Uterus (tissue), 4 donors: Measurements from ENCODE around the gene NUFIP1. TPM values are rescaled to one million over a fixed set of nuclear protein-coding genes. Genes with fewer than 3 reads are reported as not detected.

ENCODE experiments used
- DNase-seq, 2 donors: peaks; one replicate each; pipeline ENCODE4 v3.0.0-alpha.2; 2019 to 2020
- H3K27ac ChIP-seq, 2 donors: fragments of 200-600 bp; sonication (generic); 1 replicate in 1 of 2; 2 replicates in 1 of 2; pipeline ENCODE4 v1.5.1; 2016 to 2018
- H3K27me3 ChIP-seq, 2 donors: fragments of 200-600 bp; sonication (generic); one replicate each; pipeline ENCODE4 v1.5.1; 2018 to 2019; ENCODE audit warnings: control low read depth in 1 of 2
- H3K36me3 ChIP-seq, 2 donors: fragments of 200-600 bp; sonication (generic); one replicate each; pipeline ENCODE4 v1.5.1; 2019; ENCODE audit warnings: control low read depth in 1 of 2
- H3K4me1 ChIP-seq, 2 donors: fragments of 200-600 bp; sonication (generic); one replicate each; pipeline ENCODE4 v1.5.1; 2018 to 2019; ENCODE audit warnings: control low read depth in 1 of 2
- H3K4me3 ChIP-seq, 2 donors: fragments of 200-600 bp; sonication (generic); 1 replicate in 1 of 2; 2 replicates in 1 of 2; pipeline ENCODE4 v1.5.1; 2018 to 2019; ENCODE audit warnings: mild to moderate bottlenecking in 1 of 2
- H3K9me3 ChIP-seq, 2 donors: fragments of 200-600 bp; sonication (generic); one replicate each; pipeline ENCODE4 v1.5.1; 2019; ENCODE audit warnings: control low read depth in 1 of 2
- POLR2A ChIP-seq, 2 donors: fragments of 450-650 bp; IDR thresholded peaks; one replicate each; pipeline ENCODE4 v1.6.1; 2016; ENCODE audit warnings: antibody characterized with exemption in 2 of 2, mild to moderate bottlenecking in 1 of 2, moderate library complexity in 1 of 2
- intact Hi-C: fragments of 100-400 bp; cut with DNase I; formaldehyde crosslinking; loops from one replicate; pipeline ENCODE4 v1.15.1; 2023; ENCODE audit warnings: low total_unique reads
- small RNA-seq: library from RNA; depleted of rRNA; stranded (forward); fragments of <200 nt; gene quantifications from one replicate; pipeline ENCODE3, GENCODE V24; 2016
- total RNA-seq, 4 donors: library from RNA; depleted of rRNA in 3 of 4; stranded (reverse); fragments of >200 nt in 3 of 4; gene quantifications; one replicate each; pipeline versions ENCODE4 v1.1.0 to v1.2.4, GENCODE V29; 2014 to 2023
- TF ChIP-seq, protein P1 (sequence below), 4 experiments: fragments of 200-600 bp in 2 of 4; fragments of 450-650 bp in 2 of 4; sonication (generic) in 2 of 4; IDR thresholded peaks; one replicate each; pipeline ENCODE4 v1.5.1; 2016 to 2019; ENCODE audit warnings: antibody characterized with exemption in 4 of 4, mild to moderate bottlenecking in 2 of 4, moderate library complexity in 1 of 4
- donor health status: DM: yes; HTN: yes; CAD: no.

NUFIP1 gene
- total RNA-seq, 4 donors from 2014 or later: 0.51 to 7.3 (median 2.9) TPM

DNA sequence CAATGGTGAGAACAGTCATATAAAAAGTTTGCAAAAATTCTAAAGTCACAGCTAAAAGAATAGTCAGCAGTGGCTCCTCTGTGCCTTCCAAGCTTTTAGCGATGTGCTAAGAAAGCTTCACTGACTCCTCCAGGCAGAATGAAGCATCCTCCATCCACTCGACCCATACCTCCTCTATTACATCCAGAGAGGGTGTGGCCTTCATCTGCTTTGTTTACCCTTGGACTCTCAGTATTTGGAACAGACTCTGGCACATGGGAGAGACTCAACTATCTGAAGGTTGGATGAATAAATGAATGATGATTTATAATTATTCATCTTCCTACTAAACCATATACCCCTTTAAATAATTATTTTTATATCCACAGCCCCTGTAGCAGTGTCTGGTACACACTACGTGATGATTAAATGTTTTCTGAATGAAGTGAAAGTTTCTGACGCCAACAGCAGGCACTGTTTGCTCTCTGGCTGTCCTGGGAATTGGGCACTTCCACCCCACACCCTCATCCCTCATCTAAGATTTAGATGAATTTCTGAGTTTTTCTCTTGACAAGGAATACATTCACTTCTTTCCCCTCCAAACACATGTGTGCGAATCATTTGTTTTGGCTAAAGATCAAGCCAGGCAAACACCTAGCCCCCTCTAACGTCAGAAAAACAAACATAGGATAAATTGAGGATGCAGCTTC, 93.9 kb downstream of the NUFIP1 start:
- H3K27ac ChIP-seq: no peak overlapping the region
- TF ChIP-seq, protein P1, sequence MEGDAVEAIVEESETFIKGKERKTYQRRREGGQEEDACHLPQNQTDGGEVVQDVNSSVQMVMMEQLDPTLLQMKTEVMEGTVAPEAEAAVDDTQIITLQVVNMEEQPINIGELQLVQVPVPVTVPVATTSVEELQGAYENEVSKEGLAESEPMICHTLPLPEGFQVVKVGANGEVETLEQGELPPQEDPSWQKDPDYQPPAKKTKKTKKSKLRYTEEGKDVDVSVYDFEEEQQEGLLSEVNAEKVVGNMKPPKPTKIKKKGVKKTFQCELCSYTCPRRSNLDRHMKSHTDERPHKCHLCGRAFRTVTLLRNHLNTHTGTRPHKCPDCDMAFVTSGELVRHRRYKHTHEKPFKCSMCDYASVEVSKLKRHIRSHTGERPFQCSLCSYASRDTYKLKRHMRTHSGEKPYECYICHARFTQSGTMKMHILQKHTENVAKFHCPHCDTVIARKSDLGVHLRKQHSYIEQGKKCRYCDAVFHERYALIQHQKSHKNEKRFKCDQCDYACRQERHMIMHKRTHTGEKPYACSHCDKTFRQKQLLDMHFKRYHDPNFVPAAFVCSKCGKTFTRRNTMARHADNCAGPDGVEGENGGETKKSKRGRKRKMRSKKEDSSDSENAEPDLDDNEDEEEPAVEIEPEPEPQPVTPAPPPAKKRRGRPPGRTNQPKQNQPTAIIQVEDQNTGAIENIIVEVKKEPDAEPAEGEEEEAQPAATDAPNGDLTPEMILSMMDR (IDR thresholded peaks at IDR 0.05): no peak
- intact Hi-C loops: no loop called here
- no peak overlapping the region for H3K4me3 ChIP-seq
- H3K9me3 ChIP-seq: no peaks in the 10 kb centered on the region
- DNase-seq: no peak
- no peaks in the 10 kb centered on the region for H3K36me3 ChIP-seq
- no peaks in the 10 kb centered on the region for H3K27me3 ChIP-seq
- H3K4me1 ChIP-seq: no peaks in the 10 kb centered on the region

DNA sequence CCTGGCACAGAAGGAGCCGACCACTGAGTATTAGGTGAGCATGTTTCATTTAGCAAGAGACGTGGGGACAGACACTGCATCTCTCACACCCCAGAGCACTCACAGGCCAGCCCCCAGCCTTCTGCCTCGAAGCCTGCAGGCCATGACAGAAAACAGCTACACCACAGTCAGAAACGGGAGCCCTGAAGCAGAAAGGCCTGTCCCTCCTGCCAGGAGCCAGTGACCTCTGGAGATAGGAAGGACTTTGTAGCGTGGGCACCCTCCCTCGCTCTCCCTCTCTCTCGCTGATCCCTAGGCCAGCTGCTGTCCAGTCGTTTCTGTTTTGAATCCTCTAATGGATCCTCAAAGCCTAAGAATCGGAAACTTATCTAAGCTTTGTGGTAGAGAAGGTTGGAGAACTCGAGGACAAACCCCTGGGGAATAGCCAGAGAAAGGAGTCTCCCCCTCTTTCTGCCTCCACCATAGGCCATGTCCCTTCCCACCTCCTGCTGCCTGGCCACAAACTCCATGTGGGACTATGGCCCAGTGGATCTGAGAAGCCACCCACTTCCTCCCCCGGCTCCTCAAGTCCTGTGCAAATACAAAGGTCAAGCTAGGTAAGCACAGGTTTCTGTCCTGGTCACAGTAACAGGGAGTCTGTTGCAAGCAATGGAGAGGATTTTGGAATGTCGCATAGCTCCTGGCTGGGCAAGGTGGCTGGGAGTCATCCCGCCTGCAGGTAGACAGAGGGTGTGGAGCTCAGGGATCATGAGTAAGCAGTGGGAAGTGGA, 95.1 kb downstream of the NUFIP1 start:
- no peak for DNase-seq
- Histone ChIP-seq H3K27ac (no peak overlapping the region), H3K9me3 (no peaks in the 10 kb centered on the region), H3K27me3 (no peaks in the 10 kb centered on the region), H3K4me1 (no peaks in the 10 kb centered on the region), H3K36me3 (no peaks in the 10 kb centered on the region), H3K4me3 (no peak overlapping the region)
- no peak for TF ChIP-seq POLR2A (IDR thresholded peaks at IDR 0.05)
- TF ChIP-seq, protein P1 (IDR thresholded peaks at IDR 0.05): no peak
- intact Hi-C loops: no loop called here

Small RNA genes lying within 50 kb of the gene (small RNA-seq; reads per million reads assigned to genes)
- gene RN7SL49P: not detected

Other genes starting within 250 kb of the NUFIP1 start
- gene GPALPP1, start 67 bp upstream of the NUFIP1 start, total RNA-seq: 10 to 100 TPM in 3 of 4 donors, 1 to 10 TPM in 1; 8.7 to 55.2 (median 28.1) TPM
- 10 to 100 TPM in 3 of 4 donors, 1 to 10 TPM in 1; 6.2 to 35.1 (median 20.9) TPM for gene GTF2F2, start 131.0 kb upstream of the NUFIP1 start, total RNA-seq
- gene KCTD4, start 211.6 kb upstream of the NUFIP1 start, total RNA-seq: not detected